ENCODE data around the gene ITGA7. TPM values are rescaled to one million over a fixed set of nuclear protein-coding genes. Genes with fewer than 3 reads are reported as not detected.

The ITGA7 gene, protein sequence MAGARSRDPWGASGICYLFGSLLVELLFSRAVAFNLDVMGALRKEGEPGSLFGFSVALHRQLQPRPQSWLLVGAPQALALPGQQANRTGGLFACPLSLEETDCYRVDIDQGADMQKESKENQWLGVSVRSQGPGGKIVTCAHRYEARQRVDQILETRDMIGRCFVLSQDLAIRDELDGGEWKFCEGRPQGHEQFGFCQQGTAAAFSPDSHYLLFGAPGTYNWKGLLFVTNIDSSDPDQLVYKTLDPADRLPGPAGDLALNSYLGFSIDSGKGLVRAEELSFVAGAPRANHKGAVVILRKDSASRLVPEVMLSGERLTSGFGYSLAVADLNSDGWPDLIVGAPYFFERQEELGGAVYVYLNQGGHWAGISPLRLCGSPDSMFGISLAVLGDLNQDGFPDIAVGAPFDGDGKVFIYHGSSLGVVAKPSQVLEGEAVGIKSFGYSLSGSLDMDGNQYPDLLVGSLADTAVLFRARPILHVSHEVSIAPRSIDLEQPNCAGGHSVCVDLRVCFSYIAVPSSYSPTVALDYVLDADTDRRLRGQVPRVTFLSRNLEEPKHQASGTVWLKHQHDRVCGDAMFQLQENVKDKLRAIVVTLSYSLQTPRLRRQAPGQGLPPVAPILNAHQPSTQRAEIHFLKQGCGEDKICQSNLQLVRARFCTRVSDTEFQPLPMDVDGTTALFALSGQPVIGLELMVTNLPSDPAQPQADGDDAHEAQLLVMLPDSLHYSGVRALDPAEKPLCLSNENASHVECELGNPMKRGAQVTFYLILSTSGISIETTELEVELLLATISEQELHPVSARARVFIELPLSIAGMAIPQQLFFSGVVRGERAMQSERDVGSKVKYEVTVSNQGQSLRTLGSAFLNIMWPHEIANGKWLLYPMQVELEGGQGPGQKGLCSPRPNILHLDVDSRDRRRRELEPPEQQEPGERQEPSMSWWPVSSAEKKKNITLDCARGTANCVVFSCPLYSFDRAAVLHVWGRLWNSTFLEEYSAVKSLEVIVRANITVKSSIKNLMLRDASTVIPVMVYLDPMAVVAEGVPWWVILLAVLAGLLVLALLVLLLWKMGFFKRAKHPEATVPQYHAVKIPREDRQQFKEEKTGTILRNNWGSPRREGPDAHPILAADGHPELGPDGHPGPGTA
- total RNA-seq (10 to 100 TPM in 5 of 7 donors, 1 to 10 TPM in 2; 4.9 to 69.6 (median 25.9) TPM), polyA plus RNA-seq (10 to 100 TPM; 19.5 to 38.3 TPM)
- long read RNA-seq, donor 1, partial matches to known transcripts = 17 of 20 reads
- long read RNA-seq, donor 1, other reads (novel, unspliced or antisense) = 3 of 20 reads
- long read RNA-seq, donor 2, partial matches to known transcripts = 6 of 7 reads
- long read RNA-seq, donor 2, other reads (novel, unspliced or antisense) = 0 of 7 reads
- long read RNA-seq, donor 3, full-length matches to known transcripts = 4 of 52 reads
- long read RNA-seq, donor 3, partial matches to known transcripts = 35 of 52 reads
- long read RNA-seq, donor 3, other reads (novel, unspliced or antisense) = 13 of 52 reads

DNA sequence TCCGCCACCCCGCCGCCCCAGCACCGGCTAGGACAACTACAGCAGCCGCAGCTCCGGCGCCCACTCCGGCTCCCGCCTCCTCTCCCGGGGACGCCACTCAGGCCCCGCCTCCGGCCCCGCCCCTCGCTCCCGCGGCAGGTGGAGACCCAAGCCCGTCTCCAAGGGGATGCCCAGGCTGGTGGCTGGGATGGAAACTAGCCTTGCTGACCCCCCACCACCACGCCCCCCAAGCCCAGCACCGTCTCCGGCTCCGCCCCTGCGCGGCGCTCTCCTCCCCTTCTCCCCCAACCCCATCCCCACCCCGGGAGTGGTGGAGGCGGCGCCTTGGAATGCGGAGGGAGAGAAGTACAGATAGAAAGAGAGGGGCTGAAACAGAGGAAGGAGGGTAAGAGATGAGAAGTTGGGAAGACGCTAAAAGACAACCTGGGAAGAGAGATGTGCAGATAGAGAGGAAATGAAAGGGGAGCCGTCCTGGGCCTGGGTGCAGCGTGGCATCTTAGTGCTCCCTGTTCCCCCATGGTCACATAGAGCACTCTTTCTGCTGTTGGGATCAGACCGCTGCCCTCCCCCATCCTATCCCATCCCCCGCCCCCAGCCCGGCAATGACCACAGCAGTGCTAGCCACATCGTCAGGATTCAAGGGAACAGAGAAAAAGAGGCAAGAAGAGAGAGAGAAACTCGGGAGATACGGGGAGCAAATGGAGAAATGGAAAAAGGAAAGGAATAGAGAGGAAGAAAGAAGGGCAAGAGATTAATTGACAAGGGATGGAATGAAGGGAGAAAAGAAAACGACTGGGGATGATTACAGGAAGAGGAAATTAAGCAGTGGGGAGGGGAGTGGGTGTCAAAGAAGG is at the start of gene ITGA7:
TSS of gene ITGA7 (minus strand) at position 64 of the 854 bp plus-strand sequence. CDS start 222 bp downstream, outside the sequence.
- intact Hi-C loops (cut with DNase I) = no loop called here
- peak; percentile 71 to 82 (median 80) for DNase-seq
- H3K27ac ChIP-seq = peak within 1 kb of the TSS in 1 of 2 donors; percentile 5
- peak within 1 kb of the TSS; percentile 55 for H3K4me3 ChIP-seq
- WGBS, 3 donors = 1% methylated on average over 21 to 39 of the region's 39 CpGs
- no peaks in the 10 kb centered on the region for H3K36me3 ChIP-seq
- TF ChIP-seq, protein P1, sequence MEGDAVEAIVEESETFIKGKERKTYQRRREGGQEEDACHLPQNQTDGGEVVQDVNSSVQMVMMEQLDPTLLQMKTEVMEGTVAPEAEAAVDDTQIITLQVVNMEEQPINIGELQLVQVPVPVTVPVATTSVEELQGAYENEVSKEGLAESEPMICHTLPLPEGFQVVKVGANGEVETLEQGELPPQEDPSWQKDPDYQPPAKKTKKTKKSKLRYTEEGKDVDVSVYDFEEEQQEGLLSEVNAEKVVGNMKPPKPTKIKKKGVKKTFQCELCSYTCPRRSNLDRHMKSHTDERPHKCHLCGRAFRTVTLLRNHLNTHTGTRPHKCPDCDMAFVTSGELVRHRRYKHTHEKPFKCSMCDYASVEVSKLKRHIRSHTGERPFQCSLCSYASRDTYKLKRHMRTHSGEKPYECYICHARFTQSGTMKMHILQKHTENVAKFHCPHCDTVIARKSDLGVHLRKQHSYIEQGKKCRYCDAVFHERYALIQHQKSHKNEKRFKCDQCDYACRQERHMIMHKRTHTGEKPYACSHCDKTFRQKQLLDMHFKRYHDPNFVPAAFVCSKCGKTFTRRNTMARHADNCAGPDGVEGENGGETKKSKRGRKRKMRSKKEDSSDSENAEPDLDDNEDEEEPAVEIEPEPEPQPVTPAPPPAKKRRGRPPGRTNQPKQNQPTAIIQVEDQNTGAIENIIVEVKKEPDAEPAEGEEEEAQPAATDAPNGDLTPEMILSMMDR (IDR thresholded peaks at IDR 0.05) = no peak
- TF ChIP-seq POLR2A (IDR thresholded peaks at IDR 0.05) (no peak), EP300 (IDR thresholded peaks at IDR 0.05) (no peak)
- H3K4me1 ChIP-seq (ENCODE audit: insufficient read depth) = peaks cover 5% of the 10 kb centered on the region
- no peaks in the 10 kb centered on the region for H3K27me3 ChIP-seq
- no peaks in the 10 kb centered on the region for H3K9me3 ChIP-seq

DNA sequence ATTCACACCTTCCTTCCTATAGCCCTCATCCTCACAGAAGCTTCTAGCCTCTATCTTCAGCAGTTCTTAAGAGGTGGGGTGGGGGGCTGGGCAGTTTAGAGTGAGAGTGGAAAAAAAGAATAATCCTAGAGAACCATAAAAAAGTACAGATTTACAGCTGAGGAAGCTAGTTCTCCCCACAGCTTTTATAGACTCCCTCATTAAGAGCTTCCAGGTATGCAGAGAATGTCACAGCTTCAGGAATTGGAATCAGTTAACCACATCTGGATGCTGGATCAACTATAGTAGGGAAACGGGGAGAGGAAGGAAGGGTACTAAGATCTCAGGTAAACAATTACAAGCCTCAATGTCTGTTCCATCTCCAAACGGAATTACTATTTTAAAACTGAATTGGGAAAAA is 47.5 kb upstream of the ITGA7 start:
- no peak for DNase-seq
- H3K36me3 ChIP-seq = no peaks in the 10 kb centered on the region
- no peaks in the 10 kb centered on the region for H3K9me3 ChIP-seq
- H3K4me3 ChIP-seq = no peak overlapping the region
- no peaks in the 10 kb centered on the region for H3K4me1 ChIP-seq (ENCODE audit: insufficient read depth)
- TF ChIP-seq POLR2A (IDR thresholded peaks at IDR 0.05) = no peak
- TF ChIP-seq EP300 (IDR thresholded peaks at IDR 0.05) = no peak
- TF ChIP-seq, protein P1 (IDR thresholded peaks at IDR 0.05) = no peak
- intact Hi-C loops (cut with DNase I) = loop anchor here in 1 of 4 donors (10.0 kb wide), 1 partner anchor 60 kb away; the partner anchor contains the start of genes ORMDL2 and SARNP
- H3K27ac ChIP-seq = no peak overlapping the region
- no peaks in the 10 kb centered on the region for H3K27me3 ChIP-seq
- WGBS, 3 donors = 58 to 65% (median 59%) methylated on average over 2 of the region's 2 CpGs

DNA sequence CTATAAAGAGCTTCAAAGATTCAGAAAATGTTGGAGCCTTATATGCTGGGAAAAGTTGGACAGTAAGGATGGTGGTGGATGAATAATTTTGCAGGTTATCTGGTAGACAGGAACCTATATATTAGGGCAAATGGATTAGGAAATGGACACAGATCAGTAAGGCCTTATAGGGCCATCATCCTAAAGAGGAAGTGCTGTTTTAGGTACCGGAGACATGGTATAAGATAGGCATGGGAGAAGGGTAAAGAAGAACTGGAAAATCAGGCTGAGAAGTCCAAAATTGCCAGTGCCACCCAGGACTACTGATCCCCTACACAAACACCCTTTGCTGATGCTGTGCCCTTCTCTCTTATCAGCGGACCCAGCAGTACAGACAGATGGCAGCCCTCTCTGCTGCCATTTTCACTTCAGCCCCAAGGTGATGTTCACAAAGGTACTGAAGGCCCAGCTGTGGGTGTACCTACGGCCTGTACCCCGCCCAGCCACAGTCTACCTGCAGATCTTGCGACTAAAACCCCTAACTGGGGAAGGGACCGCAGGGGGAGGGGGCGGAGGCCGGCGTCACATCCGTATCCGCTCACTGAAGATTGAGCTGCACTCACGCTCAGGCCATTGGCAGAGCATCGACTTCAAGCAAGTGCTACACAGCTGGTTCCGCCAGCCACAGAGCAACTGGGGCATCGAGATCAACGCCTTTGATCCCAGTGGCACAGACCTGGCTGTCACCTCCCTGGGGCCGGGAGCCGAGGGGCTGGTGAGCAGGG is 40.7 kb upstream of the ITGA7 start:
- Histone ChIP-seq H3K9me3 (no peaks in the 10 kb centered on the region), H3K36me3 (no peaks in the 10 kb centered on the region), H3K27ac (no peak overlapping the region), H3K4me3 (no peak overlapping the region), H3K27me3 (no peaks in the 10 kb centered on the region), H3K4me1 (ENCODE audit: insufficient read depth) (peaks cover 12% of the 10 kb centered on the region)
- no peak for TF ChIP-seq EP300 (IDR thresholded peaks at IDR 0.05)
- TF ChIP-seq POLR2A (IDR thresholded peaks at IDR 0.05) = no peak
- TF ChIP-seq, protein P1 (IDR thresholded peaks at IDR 0.05) = no peak
- 84 to 91% (median 87%) methylated on average over 18 of the region's 18 CpGs for WGBS, 3 donors
- intact Hi-C loops (cut with DNase I) = loop anchor here in 3 of 4 donors (5.0 to 10.0 kb wide), 4 partner anchors 46 to 296 kb away; partner anchors contain the start of genes ORMDL2 (in 1 of the 3), RPS26 (in 1 of the 3) and SARNP (in 1 of the 3)
- DNase-seq = no peak

Measured in ovary (tissue), 10 donors.